GM12891 (cell line): ENCODE results near the gene ARG1.

Experiments used
- DNase-seq: peaks from one replicate; pipeline ENCODE4 v3.0.0; 2011; ENCODE audit warnings: low spot score; ENCODE audit not compliant: insufficient read length
- FAIRE-seq: peaks from 2 replicates; lab custom pipeline; 2011; peaks lifted over from hg19 to GRCh38; lab: Jason Lieb, UNC
- PAX5 ChIP-seq: IDR thresholded peaks from 2 replicates; pipeline ENCODE4 v1.6.1; 2011; ENCODE audit warnings: low read length, moderate library complexity, mild to moderate bottlenecking; ENCODE audit not compliant: insufficient read depth, severe bottlenecking
- POLR2A ChIP-seq: IDR thresholded peaks from 2 replicates; pipeline ENCODE4 v1.6.1; 2011; ENCODE audit warnings: low read depth, low read length, control low read depth
- POLR2AphosphoS5 ChIP-seq: IDR thresholded peaks from 2 replicates; pipeline ENCODE4 v1.6.1; 2011; ENCODE audit warnings: low read depth, low read length, control low read depth
- POU2F2 ChIP-seq: IDR thresholded peaks from 2 replicates; pipeline ENCODE4 v1.6.1; 2011; ENCODE audit warnings: low read depth, mild to moderate bottlenecking, control low read depth, low read length, moderate library complexity
- SPI1 ChIP-seq: IDR thresholded peaks from 2 replicates; pipeline ENCODE4 v1.6.1; 2011; ENCODE audit warnings: low read depth, low read length, control low read depth
- TAF1 ChIP-seq: IDR thresholded peaks from 2 replicates; pipeline ENCODE4 v1.6.1; 2011; ENCODE audit warnings: low read depth, low read length, control low read depth

The ARG1 gene

GRCh38 chr6:131627724-131628682, 55.0 kb downstream of the ARG1 start, which contains the start of gene MED23:
TSS of gene MED23 (minus strand) at chr6:131628242. CDS start at chr6:131628049, 193 bp downstream.
- FAIRE-seq, result peak; percentile 97
- TF ChIP-seq POLR2A (peak; percentile 83), SPI1 (peak; percentile 58), TAF1 (peak; percentile 91), POLR2AphosphoS5 (peak; percentile 83), POU2F2 (peak; percentile 90), PAX5 (peak; percentile 76)
- peak; percentile 55 for DNase-seq

GRCh38 chr6:131628726-131629125, 55.7 kb downstream of the ARG1 start:
- no peak for FAIRE-seq
- no peak for DNase-seq
- TF ChIP-seq TAF1 (no peak), POU2F2 (no peak), POLR2A (no peak), PAX5 (no peak), SPI1 (no peak), POLR2AphosphoS5 (no peak)

GRCh38 chr6:131629651-131630050, 56.6 kb downstream of the ARG1 start:
- no peak for TF ChIP-seq POU2F2
- TF ChIP-seq TAF1, result no peak
- TF ChIP-seq POLR2AphosphoS5, result no peak
- no peak for TF ChIP-seq SPI1
- TF ChIP-seq PAX5, result no peak
- TF ChIP-seq POLR2A, result no peak
- no peak for DNase-seq
- no peak for FAIRE-seq

- TF ChIP-seq POU2F2 (no peak), PAX5 (no peak), SPI1 (no peak), POLR2AphosphoS5 (no peak), POLR2A (no peak)
- FAIRE-seq (no peak), DNase-seq (no peak)
Observed at GRCh38 chr6:131631625-131632289, 58.7 kb downstream of the ARG1 start.
